ENCODE results near the gene NOS3. TPM values are rescaled to one million over a fixed set of nuclear protein-coding genes. Genes with fewer than 3 reads are reported as not detected.
A peak's percentile ranks its signal among the peaks of the same experiment; 100 is the strongest.
"Not testable (repeated sequence)": the region's sequence is repeated elsewhere in the genome, so short reads cannot be mapped to it uniquely, and the experiment has no call there.

The NOS3 gene
- total RNA-seq, 1 donor from 2014 or later: 0.74 TPM

GRCh38 chr7:151025924-151026671 lies 35.3 kb downstream of the NOS3 start:
- H3K27me3 Mint-ChIP-seq: peaks cover 33% of the 10 kb centered on the region
- no peaks in the 10 kb centered on the region for H3K9me3 Mint-ChIP-seq (ENCODE audit: low read depth)
- no peak overlapping the region for H3K27ac Mint-ChIP-seq
- DNase-seq (ENCODE audit: low spot score, unreplicated experiment): no peak
- H3K4me3 Mint-ChIP-seq (ENCODE audit: low read depth): no peak overlapping the region
- TF ChIP-seq CTCF (IDR thresholded peaks at IDR 0.05; ENCODE audit: unreplicated experiment): no peak
- H3K36me3 Mint-ChIP-seq (ENCODE audit: insufficient read depth): no peaks in the 10 kb centered on the region
- peaks cover 19% of the 10 kb centered on the region for H3K4me1 Mint-ChIP-seq (ENCODE audit: low read depth)

- Mint-ChIP-seq H3K4me1 (ENCODE audit: low read depth) (peaks cover 19% of the 10 kb centered on the region), H3K27ac (peak overlapping the region; percentile 97), H3K4me3 (ENCODE audit: low read depth) (peak overlapping the region; percentile 87), H3K27me3 (peaks cover 23% of the 10 kb centered on the region)
- not testable (repeated sequence) for DNase-seq (ENCODE audit: low spot score, unreplicated experiment); H3K36me3 Mint-ChIP-seq (ENCODE audit: insufficient read depth); H3K9me3 Mint-ChIP-seq (ENCODE audit: low read depth)
These were observed 36.2 kb downstream of the NOS3 start for GRCh38 chr7:151026771-151027727.

GRCh38 chr7:151027728-151028130 lies 36.9 kb downstream of the NOS3 start:
- Mint-ChIP-seq H3K27ac (peak overlapping the region; percentile 97), H3K27me3 (peaks cover 23% of the 10 kb centered on the region), H3K4me3 (ENCODE audit: low read depth) (peak overlapping the region; percentile 87), H3K4me1 (ENCODE audit: low read depth) (peaks cover 19% of the 10 kb centered on the region)
- H3K9me3 Mint-ChIP-seq (ENCODE audit: low read depth); DNase-seq (ENCODE audit: low spot score, unreplicated experiment); H3K36me3 Mint-ChIP-seq (ENCODE audit: insufficient read depth): not testable (repeated sequence)

GRCh38 chr7:151028131-151028947 lies 37.5 kb downstream of the NOS3 start, which contains the start of gene ABCB8:
Gene ABCB8, plus strand, starts transcription at chr7:151028450. Its CDS starts 66 bp downstream, at chr7:151028516.
- Mint-ChIP-seq H3K27me3 (peaks cover 17% of the 10 kb centered on the region), H3K4me1 (ENCODE audit: low read depth) (peaks cover 19% of the 10 kb centered on the region), H3K9me3 (ENCODE audit: low read depth) (no peaks in the 10 kb centered on the region), H3K4me3 (ENCODE audit: low read depth) (peak within 1 kb of the TSS; percentile 87), H3K27ac (peak within 1 kb of the TSS; percentile 97), H3K36me3 (ENCODE audit: insufficient read depth) (no peaks in the 10 kb centered on the region)
- peak; percentile 55 for TF ChIP-seq CTCF (IDR thresholded peaks at IDR 0.05; ENCODE audit: unreplicated experiment)
- DNase-seq (ENCODE audit: low spot score, unreplicated experiment): peak; percentile 97

GRCh38 chr7:151028948-151029501 lies 38.2 kb downstream of the NOS3 start:
- peak overlapping the region; percentile 87 for H3K4me3 Mint-ChIP-seq (ENCODE audit: low read depth)
- H3K4me1 Mint-ChIP-seq (ENCODE audit: low read depth): peaks cover 19% of the 10 kb centered on the region
- H3K36me3 Mint-ChIP-seq (ENCODE audit: insufficient read depth): no peaks in the 10 kb centered on the region
- H3K9me3 Mint-ChIP-seq (ENCODE audit: low read depth): no peaks in the 10 kb centered on the region
- no peak for TF ChIP-seq CTCF (IDR thresholded peaks at IDR 0.05; ENCODE audit: unreplicated experiment)
- H3K27ac Mint-ChIP-seq: peak overlapping the region; percentile 97
- DNase-seq (ENCODE audit: low spot score, unreplicated experiment): no peak
- peaks cover 17% of the 10 kb centered on the region for H3K27me3 Mint-ChIP-seq
